GM12873 (cell line): ENCODE data around the gene KRTAP10-7.
"Not testable (repeated sequence)": the region's sequence is repeated elsewhere in the genome, so short reads cannot be mapped to it uniquely, and the experiment has no call there.

Experiments used
- CTCF ChIP-seq: IDR thresholded peaks from 2 replicates; pipeline ENCODE4 v1.5.1; 2012; ENCODE audit warnings: low read depth, mild to moderate bottlenecking, moderate library complexity, low read length, control low read depth; ENCODE audit not compliant: insufficient read depth; ENCODE audit errors: missing control alignments

Gene KRTAP10-7

GRCh38 chr21:44644878-44645277, 44.5 kb downstream of the KRTAP10-7 start:
- no peak for TF ChIP-seq CTCF

- TF ChIP-seq CTCF, result not testable (repeated sequence)
Observed at GRCh38 chr21:44646366-44647221, 46.2 kb downstream of the KRTAP10-7 start, which contains the start of gene KRTAP10-11. Gene KRTAP10-11, plus strand, starts transcription at chr21:44646414. Its CDS starts 45 bp downstream, at chr21:44646459.

- TF ChIP-seq CTCF, result no peak
Observed at GRCh38 chr21:44647222-44647552, 46.8 kb downstream of the KRTAP10-7 start.

- no peak for TF ChIP-seq CTCF
Observed at GRCh38 chr21:44648557-44649311, 48.3 kb downstream of the KRTAP10-7 start.

GRCh38 chr21:44649521-44650100, 49.2 kb downstream of the KRTAP10-7 start:
- no peak for TF ChIP-seq CTCF

GRCh38 chr21:44650265-44650972, 50.0 kb downstream of the KRTAP10-7 start:
- no peak for TF ChIP-seq CTCF
